HUES64 (cell line): ENCODE measurements around the gene SLC38A10.
A peak's percentile ranks its signal among the peaks of the same experiment; 100 is the strongest.
"Not testable (repeated sequence)": the region's sequence is repeated elsewhere in the genome, so short reads cannot be mapped to it uniquely, and the experiment has no call there.

Experiments
- H3K27ac ChIP-seq: 2 replicates; pipeline ENCODE4 v1.7.0; 2013; ENCODE audit warnings: low read depth, low read length, inconsistent platforms
- H3K27me3 ChIP-seq: 2 replicates; pipeline ENCODE4 v1.6.1; 2013; ENCODE audit warnings: mild to moderate bottlenecking, low read length; ENCODE audit not compliant: insufficient read depth
- H3K36me3 ChIP-seq: 2 replicates; pipeline ENCODE4 v1.6.1; 2013; ENCODE audit warnings: mild to moderate bottlenecking, low read length; ENCODE audit not compliant: insufficient read depth
- H3K4me1 ChIP-seq: 2 replicates; pipeline ENCODE4 v1.6.1; 2013; ENCODE audit warnings: mild to moderate bottlenecking, low read length, moderate library complexity; ENCODE audit not compliant: insufficient read depth
- H3K4me3 ChIP-seq: 2 replicates; pipeline ENCODE4 v1.5.1; 2013; ENCODE audit warnings: mild to moderate bottlenecking, low read length, moderate library complexity
- H3K9ac ChIP-seq: 2 replicates; pipeline ENCODE4 v1.6.1; 2013; ENCODE audit warnings: mild to moderate bottlenecking, low read depth, low read length
- H3K9me3 ChIP-seq: 2 replicates; pipeline ENCODE4 v1.6.1; 2013; ENCODE audit warnings: low read depth, low read length; ENCODE audit not compliant: insufficient read depth
- WGBS: fragments of 150-250, 120-280 bp; methylation state at CpG from one replicate; pipeline ENCODE4 v1.1.7; 2013; ENCODE audit warnings: missing lambda C conversion rate; 5-methylcytosine and 5-hydroxymethylcytosine counted together

SLC38A10 gene

GRCh38 chr17:81228834-81229665 is 66.1 kb downstream of the SLC38A10 start:
- H3K9me3 ChIP-seq: no peaks in the 10 kb centered on the region
- H3K27ac ChIP-seq: no peak overlapping the region
- H3K4me3 ChIP-seq: no peak overlapping the region
- no peaks in the 10 kb centered on the region for H3K4me1 ChIP-seq
- H3K27me3 ChIP-seq: no peaks in the 10 kb centered on the region
- no peak overlapping the region for H3K9ac ChIP-seq
- H3K36me3 ChIP-seq: peaks cover 13% of the 10 kb centered on the region
- WGBS: 94% methylated on average over 32 of the region's 32 CpGs

- H3K4me3 ChIP-seq: no peak overlapping the region
- H3K4me1 ChIP-seq: no peaks in the 10 kb centered on the region
- no peaks in the 10 kb centered on the region for H3K27me3 ChIP-seq
- WGBS: 91% methylated on average over 9 of the region's 9 CpGs
- H3K36me3 ChIP-seq: peaks cover 13% of the 10 kb centered on the region
- H3K27ac ChIP-seq: no peak overlapping the region
- no peak overlapping the region for H3K9ac ChIP-seq
- no peaks in the 10 kb centered on the region for H3K9me3 ChIP-seq
These were observed 66.7 kb downstream of the SLC38A10 start for GRCh38 chr17:81228420-81228819.

GRCh38 chr17:81227630-81228029 is 67.5 kb downstream of the SLC38A10 start:
- H3K4me1 ChIP-seq, H3K4me3 ChIP-seq, H3K9ac ChIP-seq, H3K27me3 ChIP-seq, H3K27ac ChIP-seq, H3K9me3 ChIP-seq: not testable (repeated sequence)
- H3K36me3 ChIP-seq: peaks cover 13% of the 10 kb centered on the region
- WGBS: no CpG with 5 or more reads among the region's 2 CpGs

DNA sequence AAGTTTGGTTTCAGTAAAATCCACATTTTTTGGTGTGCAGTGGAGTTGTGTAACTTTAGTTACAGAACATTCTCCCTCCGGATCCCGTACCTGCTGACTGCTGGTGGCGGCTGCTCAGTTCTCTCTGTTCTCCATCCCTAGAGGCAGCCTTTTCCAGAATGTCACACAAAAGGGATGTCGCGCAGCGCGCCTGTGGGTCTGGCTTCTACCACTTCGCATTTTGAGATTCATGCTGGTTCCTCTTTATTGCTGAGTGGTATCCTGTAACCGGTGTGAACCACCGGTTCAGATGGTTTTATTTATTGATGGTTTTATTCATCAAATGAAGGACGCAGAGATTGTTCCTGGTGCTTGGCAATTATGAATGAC is 71.4 kb downstream of the SLC38A10 start:
- Histone ChIP-seq H3K4me1 (peaks cover 10% of the 10 kb centered on the region), H3K9me3 (no peaks in the 10 kb centered on the region), H3K4me3 (peak overlapping the region; percentile 55), H3K36me3 (peaks cover 8% of the 10 kb centered on the region; the same call in 1 of the 2 replicates), H3K27ac (0 out of 2 replicates have a peak overlapping the region, but pooled peaks have one; percentile 11), H3K27me3 (no peaks in the 10 kb centered on the region), H3K9ac (peak overlapping the region; percentile 82)
- 67% methylated on average over 11 of the region's 11 CpGs for WGBS

GRCh38 chr17:81222906-81223761 is 72.0 kb downstream of the SLC38A10 start, which contains the start of gene CEP131:
Gene CEP131 (minus strand): TSS chr17:81222965. CDS start chr17:81220056, 2,909 bp downstream.
- Histone ChIP-seq H3K27ac (0 out of 2 replicates have a peak within 1 kb of the TSS, but pooled peaks have one; percentile 11), H3K36me3 (peaks cover 10% of the 10 kb centered on the region; the same call in 1 of the 2 replicates), H3K4me1 (peaks cover 10% of the 10 kb centered on the region), H3K27me3 (no peaks in the 10 kb centered on the region), H3K4me3 (peak within 1 kb of the TSS; percentile 86), H3K9me3 (no peaks in the 10 kb centered on the region), H3K9ac (peak within 1 kb of the TSS; percentile 82)
- 2% methylated on average over 79 of the region's 79 CpGs for WGBS

DNA sequence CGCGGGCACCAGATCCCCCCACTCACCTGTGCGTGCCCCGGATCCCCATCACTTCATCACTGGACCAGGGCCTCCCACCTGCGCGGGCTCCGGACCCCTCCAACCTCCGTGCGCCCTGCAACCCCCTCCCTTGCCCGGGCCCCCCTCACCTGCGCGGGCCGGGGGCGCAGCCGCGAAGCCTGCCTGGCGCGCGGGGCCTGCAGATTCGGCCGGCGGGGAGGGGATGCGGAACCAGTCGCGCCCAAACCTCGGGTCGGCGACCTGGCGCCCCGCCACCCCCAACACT is 72.5 kb downstream of the SLC38A10 start:
- 0% methylated on average over 30 of the region's 30 CpGs for WGBS
- Histone ChIP-seq H3K9ac (peak overlapping the region; percentile 72), H3K4me3 (peak overlapping the region; percentile 86), H3K27me3 (no peaks in the 10 kb centered on the region), H3K4me1 (peaks cover 10% of the 10 kb centered on the region), H3K27ac (no peak overlapping the region), H3K9me3 (no peaks in the 10 kb centered on the region), H3K36me3 (peaks cover 10% of the 10 kb centered on the region; the same call in 1 of the 2 replicates)

DNA sequence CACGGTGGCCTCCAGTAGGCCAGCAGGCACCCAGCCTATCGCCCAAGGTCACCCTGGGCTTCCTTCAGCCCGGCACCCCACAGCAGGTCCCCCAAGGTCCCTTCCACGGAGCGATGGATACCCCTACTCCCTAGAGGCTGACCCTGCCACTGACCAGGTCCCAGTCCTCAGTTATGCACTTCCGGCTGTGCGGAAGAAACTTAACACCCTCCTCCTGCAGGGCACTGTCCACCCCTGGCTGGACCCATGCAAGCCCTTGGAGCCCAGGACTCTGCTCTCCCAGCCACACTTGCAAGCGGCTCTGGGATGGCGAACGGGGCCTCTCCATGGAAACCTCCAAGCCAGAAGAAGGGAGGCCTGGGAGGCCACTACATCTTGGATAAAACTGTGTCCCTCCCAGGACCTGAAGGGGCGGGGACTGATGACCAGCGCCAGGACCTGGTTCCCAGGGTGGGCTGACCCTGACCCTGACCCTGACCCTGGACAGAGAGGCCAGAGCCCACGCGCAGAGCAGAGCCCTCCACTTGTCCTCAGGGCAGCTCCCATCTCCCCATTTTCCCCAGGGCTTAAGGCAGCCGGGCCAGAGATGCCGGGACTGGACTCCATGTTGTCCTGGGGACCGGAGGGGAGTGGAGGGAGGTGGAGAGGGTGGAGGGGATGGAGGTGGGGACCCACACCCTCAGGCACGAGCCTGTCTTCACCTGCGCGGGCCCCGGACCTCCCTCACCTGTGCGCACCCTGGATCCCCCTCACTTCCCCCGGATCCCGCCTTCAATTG is 73.1 kb downstream of the SLC38A10 start:
- Histone ChIP-seq H3K9me3 (no peaks in the 10 kb centered on the region), H3K9ac (peak overlapping the region; percentile 72), H3K36me3 (peaks cover 13% of the 10 kb centered on the region), H3K4me3 (peak overlapping the region; percentile 86), H3K27me3 (no peaks in the 10 kb centered on the region), H3K27ac (no peak overlapping the region), H3K4me1 (peaks cover 10% of the 10 kb centered on the region)
- 24% methylated on average over 24 of the region's 24 CpGs for WGBS

DNA sequence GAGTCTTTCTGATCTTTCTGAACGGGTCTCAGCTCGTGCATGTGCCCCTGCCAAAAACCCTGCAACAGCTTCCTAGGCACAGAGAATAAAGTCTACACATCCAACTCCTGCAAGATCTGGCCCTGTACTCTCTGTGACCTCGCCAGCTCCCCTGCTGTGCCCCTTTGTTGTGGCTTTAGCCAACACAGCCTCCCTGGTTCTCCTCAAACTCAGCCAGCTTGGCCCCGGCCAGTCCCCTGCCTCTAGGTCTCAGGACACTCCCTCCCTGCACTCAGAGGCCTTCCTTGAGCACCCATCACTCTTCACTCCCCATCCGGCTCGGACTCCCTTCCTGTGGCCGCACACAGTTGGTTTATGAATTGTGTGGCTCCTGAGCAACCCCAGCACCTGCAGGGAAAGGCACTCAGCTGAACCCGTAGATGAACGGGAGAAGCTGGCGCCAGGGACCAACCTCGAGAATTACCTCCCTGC is 73.7 kb downstream of the SLC38A10 start:
- Histone ChIP-seq H3K27ac (no peak overlapping the region), H3K36me3 (peaks cover 16% of the 10 kb centered on the region), H3K4me1 (peaks cover 10% of the 10 kb centered on the region), H3K9ac (no peak overlapping the region), H3K4me3 (peak overlapping the region; percentile 86), H3K9me3 (no peaks in the 10 kb centered on the region), H3K27me3 (no peaks in the 10 kb centered on the region)
- 57% methylated on average over 11 of the region's 11 CpGs for WGBS

- WGBS: 96% methylated on average over 24 of the region's 24 CpGs
- Histone ChIP-seq H3K27ac (no peak overlapping the region), H3K9ac (no peak overlapping the region), H3K4me1 (peaks cover 10% of the 10 kb centered on the region), H3K4me3 (no peak overlapping the region), H3K36me3 (peaks cover 16% of the 10 kb centered on the region), H3K9me3 (no peaks in the 10 kb centered on the region), H3K27me3 (no peaks in the 10 kb centered on the region)
These were observed 75.5 kb downstream of the SLC38A10 start for GRCh38 chr17:81219476-81220180.

DNA sequence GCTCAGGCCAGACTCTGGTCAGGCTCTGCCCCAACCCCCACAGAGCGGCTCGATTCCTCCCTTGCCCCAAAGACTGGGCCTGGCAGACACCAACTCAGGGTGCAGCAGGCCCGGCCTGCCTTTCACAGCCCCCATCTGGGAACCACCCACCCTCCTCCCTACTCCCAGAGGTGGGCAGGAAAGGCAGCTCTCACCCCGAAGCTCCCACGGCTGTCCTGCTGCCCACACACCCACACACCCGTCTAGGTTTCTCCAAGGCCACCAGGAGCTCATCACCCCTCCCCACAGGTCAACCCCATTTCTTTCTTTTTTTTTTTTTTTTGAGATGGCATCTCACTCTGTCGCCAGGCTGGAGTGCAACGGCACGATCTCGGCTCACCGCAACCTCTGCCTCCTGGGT is 76.1 kb downstream of the SLC38A10 start:
- H3K4me1 ChIP-seq: peaks cover 10% of the 10 kb centered on the region
- H3K27me3 ChIP-seq: no peaks in the 10 kb centered on the region
- no peak overlapping the region for H3K27ac ChIP-seq
- H3K36me3 ChIP-seq: peaks cover 16% of the 10 kb centered on the region
- H3K9me3 ChIP-seq: no peaks in the 10 kb centered on the region
- WGBS: 91% methylated on average over 11 of the region's 11 CpGs
- no peak overlapping the region for H3K9ac ChIP-seq
- H3K4me3 ChIP-seq: no peak overlapping the region
